DOHH2 (cell line): Measurements from ENCODE around the gene ITGAE.

Source experiments
- H3F3A ChIP-seq: fragments of 200-600 bp; sonication (generic), shearing (Covaris generic); 2 replicates; pipeline ENCODE4 v1.6.0; 2016; ENCODE audit warnings: antibody characterized with exemption, mild to moderate bottlenecking; ENCODE audit not compliant: control insufficient read depth, insufficient read depth
- H3K27ac ChIP-seq: fragments of 200-600 bp; sonication (generic); 2 replicates; pipeline ENCODE4 v1.5.1; 2014; ENCODE audit warnings: low read depth, mild to moderate bottlenecking, low read length, moderate library complexity
- H3K27me3 ChIP-seq: fragments of 200-600 bp; sonication (generic); 2 replicates; pipeline ENCODE4 v1.6.1; 2014; ENCODE audit warnings: mild to moderate bottlenecking, low read length, mixed read lengths; ENCODE audit not compliant: control insufficient read depth
- H3K36me3 ChIP-seq: fragments of 200-600 bp; sonication (generic); 2 replicates; pipeline ENCODE4 v1.6.1; 2014; ENCODE audit warnings: mild to moderate bottlenecking, low read length, moderate library complexity, mixed read lengths; ENCODE audit not compliant: control insufficient read depth
- H3K4me1 ChIP-seq: fragments of 200-600 bp; sonication (generic); 2 replicates; pipeline ENCODE4 v1.6.1; 2014; ENCODE audit warnings: mild to moderate bottlenecking, low read length, mixed read lengths; ENCODE audit not compliant: control insufficient read depth
- H3K4me2 ChIP-seq: fragments of 200-600 bp; sonication (generic); 2 replicates; pipeline ENCODE4 v1.6.0; 2014; ENCODE audit warnings: mild to moderate bottlenecking, low read length, moderate library complexity
- H3K4me3 ChIP-seq: fragments of 200-600 bp; sonication (generic); 2 replicates; pipeline ENCODE4 v1.5.1; 2014; ENCODE audit warnings: mild to moderate bottlenecking, low read length, mixed read lengths
- H3K79me2 ChIP-seq: fragments of 200-600 bp; sonication (generic); 2 replicates; pipeline ENCODE4 v1.6.1; 2014; ENCODE audit warnings: mild to moderate bottlenecking, low read length, mixed read lengths; ENCODE audit not compliant: control insufficient read depth
- H3K9me2 ChIP-seq: fragments of 200-600 bp; sonication (generic); replicated peaks from 2 replicates; pipeline ENCODE4 v1.6.1; 2014; ENCODE audit warnings: mild to moderate bottlenecking, low read length, mixed read lengths; ENCODE audit not compliant: control insufficient read depth
- H3K9me3 ChIP-seq: fragments of 200-600 bp; sonication (generic); 2 replicates; pipeline ENCODE4 v1.6.1; 2014; ENCODE audit warnings: antibody characterized with exemption, low read length, mixed read lengths; ENCODE audit not compliant: control insufficient read depth, insufficient read depth
- H4K20me1 ChIP-seq: fragments of 200-600 bp; sonication (generic); 2 replicates; pipeline ENCODE4 v1.6.0; 2014; ENCODE audit warnings: low read depth, mild to moderate bottlenecking, antibody characterized with exemption, low read length, moderate library complexity; ENCODE audit not compliant: control insufficient read depth, insufficient read depth
- CTCF ChIP-seq: fragments of 200-600 bp; sonication (generic); IDR thresholded peaks from one replicate; pipeline ENCODE4 v1.5.1; 2014; ENCODE audit warnings: antibody characterized with exemption, mild to moderate bottlenecking, low read depth, low read length; ENCODE audit not compliant: poor library complexity, severe bottlenecking
- EZH2phosphoT487 ChIP-seq: fragments of 200-600 bp; sonication (generic); IDR thresholded peaks from 2 replicates; pipeline ENCODE4 v1.6.1; 2017; ENCODE audit warnings: borderline replicate concordance, mild to moderate bottlenecking, antibody characterized with exemption, low read length, moderate library complexity, mixed read lengths

Gene ITGAE

GRCh38 chr17:3681057-3681456 is 119.9 kb downstream of the ITGAE start:
- Histone ChIP-seq H4K20me1 (no peaks in the 10 kb centered on the region; the same call in 1 of the 2 replicates), H3K27ac (no peak overlapping the region), H3K27me3 (no peaks in the 10 kb centered on the region), H3F3A (peaks cover 15% of the 10 kb centered on the region), H3K4me1 (peaks cover 27% of the 10 kb centered on the region), H3K36me3 (peaks cover 67% of the 10 kb centered on the region), H3K4me2 (no peak overlapping the region), H3K9me2 (no peaks in the 10 kb centered on the region), H3K9me3 (no peaks in the 10 kb centered on the region), H3K4me3 (no peak overlapping the region), H3K79me2 (peaks cover 7% of the 10 kb centered on the region)
- TF ChIP-seq CTCF (no peak), EZH2phosphoT487 (no peak)

GRCh38 chr17:3679531-3680126 is 121.4 kb downstream of the ITGAE start:
- peaks cover 63% of the 10 kb centered on the region for H3K36me3 ChIP-seq

GRCh38 chr17:3678821-3679530 is 122.0 kb downstream of the ITGAE start:
- no peak overlapping the region for H3K4me2 ChIP-seq
- no peak overlapping the region for H3K4me3 ChIP-seq
- no peaks in the 10 kb centered on the region; the same call in 1 of the 2 replicates for H4K20me1 ChIP-seq
- H3K79me2 ChIP-seq: peaks cover 7% of the 10 kb centered on the region
- no peaks in the 10 kb centered on the region for H3K9me2 ChIP-seq
- no peak for TF ChIP-seq EZH2phosphoT487
- TF ChIP-seq CTCF: no peak
- no peaks in the 10 kb centered on the region for H3K9me3 ChIP-seq
- H3K27ac ChIP-seq: no peak overlapping the region
- no peaks in the 10 kb centered on the region for H3K27me3 ChIP-seq
- H3F3A ChIP-seq: peaks cover 3% of the 10 kb centered on the region; the same call in 1 of the 2 replicates
- H3K4me1 ChIP-seq: peaks cover 13% of the 10 kb centered on the region
- H3K36me3 ChIP-seq: peaks cover 57% of the 10 kb centered on the region

More at GRCh38 chr17:3679531-3680126, 121.4 kb downstream of the ITGAE start:
- Histone ChIP-seq H3K27ac (no peak overlapping the region), H3K4me1 (peaks cover 19% of the 10 kb centered on the region), H4K20me1 (no peaks in the 10 kb centered on the region; the same call in 1 of the 2 replicates), H3K4me3 (no peak overlapping the region), H3K79me2 (peaks cover 7% of the 10 kb centered on the region), H3K27me3 (no peaks in the 10 kb centered on the region), H3K4me2 (no peak overlapping the region), H3K9me3 (no peaks in the 10 kb centered on the region), H3K9me2 (no peaks in the 10 kb centered on the region), H3F3A (peaks cover 9% of the 10 kb centered on the region; the same call in 1 of the 2 replicates)
- no peak for TF ChIP-seq CTCF
- no peak for TF ChIP-seq EZH2phosphoT487
